ENCODE measurements around the gene EEIG1.

- no peak for TF ChIP-seq JUNB (IDR thresholded peaks at IDR 0.05; ENCODE audit: unreplicated experiment)
- TF ChIP-seq REST (IDR thresholded peaks at IDR 0.05; ENCODE audit: unreplicated experiment) = no peak
- TF ChIP-seq EZH2phosphoT487 (IDR thresholded peaks at IDR 0.05; ENCODE audit: unreplicated experiment) = no peak
- TF ChIP-seq CTCF (conservative IDR thresholded peaks at IDR 0.05; ENCODE audit: low read depth in 2 of 2) = no peak
- TF ChIP-seq EZH2 (IDR thresholded peaks at IDR 0.05; ENCODE audit: low read depth, unreplicated experiment) = no peak
- TF ChIP-seq POLR2AphosphoS5 (IDR thresholded peaks at IDR 0.05; ENCODE audit: low read depth) = no peak
- no peak for TF ChIP-seq CREB1 (CRISPR knock-in tag; IDR thresholded peaks at IDR 0.05; ENCODE audit: low read depth)
- no peak for TF ChIP-seq NANOG (IDR thresholded peaks at IDR 0.05; ENCODE audit: borderline replicate concordance)
- no peak for TF ChIP-seq ZNF114 (CRISPR knock-in tag; IDR thresholded peaks at IDR 0.05)
- TF ChIP-seq STAT1 (IDR thresholded peaks at IDR 0.05; ENCODE audit: unreplicated experiment) = no peak
- TF ChIP-seq ETS1 (IDR thresholded peaks at IDR 0.05) = no peak
- TF ChIP-seq ZNF331 (CRISPR knock-in tag; IDR thresholded peaks at IDR 0.05; ENCODE audit: low read depth) = no peak
- no peak for TF ChIP-seq ZNF462 (CRISPR knock-in tag; IDR thresholded peaks at IDR 0.05)
Observed at GRCh38 chr9:127959841-127960409, 20.9 kb downstream of the EEIG1 start.
